Measurements from ENCODE around the gene TRABD2A.

DNA sequence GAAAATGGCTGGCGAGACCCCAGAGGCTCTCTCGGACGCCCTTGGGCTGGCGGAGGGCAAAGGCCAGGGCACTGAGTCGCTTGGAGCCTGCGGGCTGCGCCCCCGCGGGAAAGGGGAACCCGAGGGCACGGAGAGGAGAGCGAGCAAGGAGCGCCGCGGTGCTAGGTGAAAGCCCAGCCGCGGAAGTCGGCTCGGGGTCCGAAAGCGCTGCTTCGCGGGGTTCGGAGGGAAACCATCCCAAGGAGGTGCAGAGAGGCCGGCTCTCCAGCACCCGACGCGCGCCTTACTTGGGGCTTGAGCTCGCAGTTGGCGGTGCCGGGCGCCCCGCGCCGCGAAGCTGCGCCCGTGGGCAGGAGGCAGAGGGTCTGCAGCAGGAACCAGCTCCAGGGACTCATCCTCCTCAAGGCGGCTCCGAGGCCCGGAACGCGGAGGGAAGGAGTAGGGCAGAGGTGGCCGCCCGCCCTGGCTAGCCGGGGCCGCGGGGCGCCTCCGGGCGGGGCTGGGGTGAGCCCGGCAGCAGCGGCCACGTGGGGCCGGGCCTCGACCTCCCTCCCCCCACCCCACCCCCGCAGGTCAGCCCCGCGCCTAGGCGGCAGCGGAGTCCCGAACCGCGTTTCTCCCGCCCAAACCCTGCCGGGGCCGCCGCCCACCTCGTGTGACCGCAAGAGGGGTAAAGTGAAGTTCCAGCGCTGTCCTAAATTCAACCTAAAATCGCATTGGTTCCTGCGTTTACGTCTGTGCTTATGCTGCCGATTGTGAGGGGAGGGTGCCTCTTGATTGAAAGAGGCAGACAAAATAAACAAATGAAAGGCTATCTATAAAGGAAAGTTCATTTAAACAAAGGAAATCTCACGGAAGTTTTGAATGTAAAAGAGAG is at the start of gene TRABD2A:
- no peak for TF ChIP-seq POLR2A (IDR thresholded peaks at IDR 0.05)
- TF ChIP-seq EP300 (IDR thresholded peaks at IDR 0.05), result no peak
- TF ChIP-seq, protein P1, sequence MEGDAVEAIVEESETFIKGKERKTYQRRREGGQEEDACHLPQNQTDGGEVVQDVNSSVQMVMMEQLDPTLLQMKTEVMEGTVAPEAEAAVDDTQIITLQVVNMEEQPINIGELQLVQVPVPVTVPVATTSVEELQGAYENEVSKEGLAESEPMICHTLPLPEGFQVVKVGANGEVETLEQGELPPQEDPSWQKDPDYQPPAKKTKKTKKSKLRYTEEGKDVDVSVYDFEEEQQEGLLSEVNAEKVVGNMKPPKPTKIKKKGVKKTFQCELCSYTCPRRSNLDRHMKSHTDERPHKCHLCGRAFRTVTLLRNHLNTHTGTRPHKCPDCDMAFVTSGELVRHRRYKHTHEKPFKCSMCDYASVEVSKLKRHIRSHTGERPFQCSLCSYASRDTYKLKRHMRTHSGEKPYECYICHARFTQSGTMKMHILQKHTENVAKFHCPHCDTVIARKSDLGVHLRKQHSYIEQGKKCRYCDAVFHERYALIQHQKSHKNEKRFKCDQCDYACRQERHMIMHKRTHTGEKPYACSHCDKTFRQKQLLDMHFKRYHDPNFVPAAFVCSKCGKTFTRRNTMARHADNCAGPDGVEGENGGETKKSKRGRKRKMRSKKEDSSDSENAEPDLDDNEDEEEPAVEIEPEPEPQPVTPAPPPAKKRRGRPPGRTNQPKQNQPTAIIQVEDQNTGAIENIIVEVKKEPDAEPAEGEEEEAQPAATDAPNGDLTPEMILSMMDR (IDR thresholded peaks at IDR 0.05), result no peak
- TF ChIP-seq POLR2AphosphoS5 (IDR thresholded peaks at IDR 0.05), result no peak
